HepG2 (cell line): ENCODE measurements around the gene ORC3. TPM values are rescaled to one million over a fixed set of nuclear protein-coding genes. Genes with fewer than 3 reads are reported as not detected.

Source experiments
- KAT8 ChIP-seq: IDR thresholded peaks from 2 replicates; pipeline ENCODE4 v1.6.1; 2016; ENCODE audit warnings: missing genetic modification reagents, missing compliant biosample characterization
- NFE2L1 ChIP-seq: sonication (generic); formaldehyde crosslinking; IDR thresholded peaks from 2 replicates; pipeline ENCODE4 v1.4.0; 2020; ENCODE audit warnings: missing genetic modification reagents, mild to moderate bottlenecking, borderline replicate concordance
- NFIC ChIP-seq: IDR thresholded peaks from 2 replicates; pipeline ENCODE4 v1.6.1; 2012; ENCODE audit warnings: mild to moderate bottlenecking, low read length, inconsistent platforms
- SIX1 ChIP-seq: sonication (generic); formaldehyde crosslinking; IDR thresholded peaks from 2 replicates; pipeline ENCODE4 v1.4.0; 2020; ENCODE audit warnings: missing genetic modification reagents, borderline replicate concordance
- ZNF10 ChIP-seq: sonication (generic); formaldehyde crosslinking; IDR thresholded peaks from 2 replicates; pipeline ENCODE4 v1.4.0; 2020; ENCODE audit warnings: mild to moderate bottlenecking, low read depth, missing genetic modification reagents, borderline replicate concordance
- ZNF430 ChIP-seq: sonication (generic); formaldehyde crosslinking; IDR thresholded peaks from 2 replicates; pipeline ENCODE4 v1.9.0; 2021; ENCODE audit warnings: mild to moderate bottlenecking, missing genetic modification reagents
- ZNF556 ChIP-seq: sonication (generic); formaldehyde crosslinking; IDR thresholded peaks from 2 replicates; pipeline ENCODE4 v1.4.0; 2020; ENCODE audit warnings: mild to moderate bottlenecking, missing genetic modification reagents, borderline replicate concordance
- ZNF761 ChIP-seq: sonication (generic); formaldehyde crosslinking; conservative IDR thresholded peaks from 2 replicates; pipeline ENCODE4 v1.4.0; 2020; ENCODE audit warnings: mild to moderate bottlenecking, missing genetic modification reagents
- polyA plus RNA-seq, 8 experiments: library from polyadenylated mRNA; depleted of rRNA in 3 of 8; stranded (reverse) in 7 of 8; unstranded in 1 of 8; fragments of >200 nt; fragmentation: Illumina TruSeq in 4 of 8; extraction: Trizol in 4 of 8; gene quantifications; 2 replicates each; pipeline versions ENCODE4 v1.2.1 to v1.2.3, GENCODE V29; 2011 to 2016; ENCODE audit warnings: low read depth in 4 of 8, missing spikeins in 1 of 8, mixed read lengths in 1 of 8; ENCODE audit not compliant: insufficient read depth in 1 of 8
- total RNA-seq, 5 experiments: library from RNA; depleted of rRNA; stranded (reverse); fragments of >200 nt; fragmentation: Illumina TruSeq; extraction: Trizol; gene quantifications; 2 replicates each; pipeline ENCODE4 v1.2.3, GENCODE V29; 2016; ENCODE audit warnings: low read depth in 1 of 5
- TF ChIP-seq, protein P1 (sequence below): sonication (generic); formaldehyde crosslinking; IDR thresholded peaks from 2 replicates; pipeline ENCODE4 v1.5.1; 2020; ENCODE audit warnings: mild to moderate bottlenecking, missing genetic modification reagents, borderline replicate concordance
- TF ChIP-seq, protein P2 (sequence below), 2 experiments: fragments of 450-650 bp in 1 of 2; sonication (generic) in 1 of 2; formaldehyde crosslinking in 1 of 2; IDR thresholded peaks; 2 replicates each; pipeline versions ENCODE4 v1.6.1 to v1.8.0; 2016 to 2022; ENCODE audit warnings: antibody characterized with exemption in 1 of 2, mild to moderate bottlenecking in 1 of 2, missing genetic modification reagents in 1 of 2
- TF ChIP-seq, protein P3 (sequence below): sonication (generic); formaldehyde crosslinking; IDR thresholded peaks from 2 replicates; pipeline ENCODE4 v1.5.1; 2020; ENCODE audit warnings: mild to moderate bottlenecking, missing genetic modification reagents, borderline replicate concordance

The ORC3 gene
- total and polyA plus RNA-seq, 2 of the 13 experiments (the other 11 are each of a cell fraction or from before 2014, with no cell fraction given) = 21.8 to 43.5 TPM

DNA sequence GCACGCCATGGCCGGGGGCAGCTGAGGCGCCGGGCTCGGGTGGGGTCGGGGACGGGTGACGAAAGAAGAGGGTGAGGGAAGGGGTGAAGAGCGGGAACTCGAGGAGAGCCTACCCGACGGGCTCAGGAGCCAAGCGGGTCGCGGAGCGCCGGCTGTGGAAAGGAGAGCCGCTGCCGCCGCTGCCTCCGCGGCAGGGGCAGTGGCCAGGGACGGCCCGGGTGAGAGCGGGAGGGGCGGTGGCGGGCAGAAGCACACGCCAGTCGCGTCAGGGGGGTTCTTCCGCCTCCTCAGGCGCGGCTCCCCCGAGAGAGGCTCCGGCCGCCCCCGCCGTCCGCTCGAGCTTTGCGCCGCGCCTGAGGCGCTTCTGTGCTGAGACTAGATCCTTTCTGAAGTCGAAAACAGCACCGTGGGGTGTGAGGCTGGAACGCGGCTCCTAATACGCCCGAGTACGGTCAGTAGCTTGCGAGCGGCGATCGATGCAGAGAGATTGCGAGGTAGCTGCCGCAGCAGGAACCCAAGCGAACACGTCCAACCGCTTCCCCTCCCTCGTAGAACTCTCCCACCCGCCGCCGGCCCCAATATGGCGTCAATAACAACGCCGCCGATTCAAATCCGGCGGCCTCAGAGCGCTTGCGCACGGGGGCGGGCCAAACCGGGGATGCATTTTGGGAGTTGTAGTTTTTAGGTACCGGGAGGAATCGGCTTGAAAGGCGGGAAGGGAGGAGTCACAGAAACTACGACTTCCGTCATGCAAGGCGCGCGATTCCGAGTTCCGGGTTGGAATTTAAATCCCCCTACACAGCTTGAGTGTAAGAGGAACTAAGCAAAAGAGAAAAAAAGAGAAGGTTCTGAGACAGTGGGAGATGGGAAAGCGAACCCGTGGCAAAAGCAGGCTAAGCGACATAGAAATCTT, 112.0 kb downstream of the ORC3 start, which contains the start of gene AKIRIN2 (continued):
- TF ChIP-seq, protein P1, sequence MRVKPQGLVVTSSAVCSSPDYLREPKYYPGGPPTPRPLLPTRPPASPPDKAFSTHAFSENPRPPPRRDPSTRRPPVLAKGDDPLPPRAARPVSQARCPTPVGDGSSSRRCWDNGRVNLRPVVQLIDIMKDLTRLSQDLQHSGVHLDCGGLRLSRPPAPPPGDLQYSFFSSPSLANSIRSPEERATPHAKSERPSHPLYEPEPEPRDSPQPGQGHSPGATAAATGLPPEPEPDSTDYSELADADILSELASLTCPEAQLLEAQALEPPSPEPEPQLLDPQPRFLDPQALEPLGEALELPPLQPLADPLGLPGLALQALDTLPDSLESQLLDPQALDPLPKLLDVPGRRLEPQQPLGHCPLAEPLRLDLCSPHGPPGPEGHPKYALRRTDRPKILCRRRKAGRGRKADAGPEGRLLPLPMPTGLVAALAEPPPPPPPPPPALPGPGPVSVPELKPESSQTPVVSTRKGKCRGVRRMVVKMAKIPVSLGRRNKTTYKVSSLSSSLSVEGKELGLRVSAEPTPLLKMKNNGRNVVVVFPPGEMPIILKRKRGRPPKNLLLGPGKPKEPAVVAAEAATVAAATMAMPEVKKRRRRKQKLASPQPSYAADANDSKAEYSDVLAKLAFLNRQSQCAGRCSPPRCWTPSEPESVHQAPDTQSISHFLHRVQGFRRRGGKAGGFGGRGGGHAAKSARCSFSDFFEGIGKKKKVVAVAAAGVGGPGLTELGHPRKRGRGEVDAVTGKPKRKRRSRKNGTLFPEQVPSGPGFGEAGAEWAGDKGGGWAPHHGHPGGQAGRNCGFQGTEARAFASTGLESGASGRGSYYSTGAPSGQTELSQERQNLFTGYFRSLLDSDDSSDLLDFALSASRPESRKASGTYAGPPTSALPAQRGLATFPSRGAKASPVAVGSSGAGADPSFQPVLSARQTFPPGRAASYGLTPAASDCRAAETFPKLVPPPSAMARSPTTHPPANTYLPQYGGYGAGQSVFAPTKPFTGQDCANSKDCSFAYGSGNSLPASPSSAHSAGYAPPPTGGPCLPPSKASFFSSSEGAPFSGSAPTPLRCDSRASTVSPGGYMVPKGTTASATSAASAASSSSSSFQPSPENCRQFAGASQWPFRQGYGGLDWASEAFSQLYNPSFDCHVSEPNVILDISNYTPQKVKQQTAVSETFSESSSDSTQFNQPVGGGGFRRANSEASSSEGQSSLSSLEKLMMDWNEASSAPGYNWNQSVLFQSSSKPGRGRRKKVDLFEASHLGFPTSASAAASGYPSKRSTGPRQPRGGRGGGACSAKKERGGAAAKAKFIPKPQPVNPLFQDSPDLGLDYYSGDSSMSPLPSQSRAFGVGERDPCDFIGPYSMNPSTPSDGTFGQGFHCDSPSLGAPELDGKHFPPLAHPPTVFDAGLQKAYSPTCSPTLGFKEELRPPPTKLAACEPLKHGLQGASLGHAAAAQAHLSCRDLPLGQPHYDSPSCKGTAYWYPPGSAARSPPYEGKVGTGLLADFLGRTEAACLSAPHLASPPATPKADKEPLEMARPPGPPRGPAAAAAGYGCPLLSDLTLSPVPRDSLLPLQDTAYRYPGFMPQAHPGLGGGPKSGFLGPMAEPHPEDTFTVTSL (CRISPR knock-in tag) = peak; percentile 35; the same call in 1 of the 2 replicates
- TF ChIP-seq ZNF10 = no peak
- TF ChIP-seq, protein P2, sequence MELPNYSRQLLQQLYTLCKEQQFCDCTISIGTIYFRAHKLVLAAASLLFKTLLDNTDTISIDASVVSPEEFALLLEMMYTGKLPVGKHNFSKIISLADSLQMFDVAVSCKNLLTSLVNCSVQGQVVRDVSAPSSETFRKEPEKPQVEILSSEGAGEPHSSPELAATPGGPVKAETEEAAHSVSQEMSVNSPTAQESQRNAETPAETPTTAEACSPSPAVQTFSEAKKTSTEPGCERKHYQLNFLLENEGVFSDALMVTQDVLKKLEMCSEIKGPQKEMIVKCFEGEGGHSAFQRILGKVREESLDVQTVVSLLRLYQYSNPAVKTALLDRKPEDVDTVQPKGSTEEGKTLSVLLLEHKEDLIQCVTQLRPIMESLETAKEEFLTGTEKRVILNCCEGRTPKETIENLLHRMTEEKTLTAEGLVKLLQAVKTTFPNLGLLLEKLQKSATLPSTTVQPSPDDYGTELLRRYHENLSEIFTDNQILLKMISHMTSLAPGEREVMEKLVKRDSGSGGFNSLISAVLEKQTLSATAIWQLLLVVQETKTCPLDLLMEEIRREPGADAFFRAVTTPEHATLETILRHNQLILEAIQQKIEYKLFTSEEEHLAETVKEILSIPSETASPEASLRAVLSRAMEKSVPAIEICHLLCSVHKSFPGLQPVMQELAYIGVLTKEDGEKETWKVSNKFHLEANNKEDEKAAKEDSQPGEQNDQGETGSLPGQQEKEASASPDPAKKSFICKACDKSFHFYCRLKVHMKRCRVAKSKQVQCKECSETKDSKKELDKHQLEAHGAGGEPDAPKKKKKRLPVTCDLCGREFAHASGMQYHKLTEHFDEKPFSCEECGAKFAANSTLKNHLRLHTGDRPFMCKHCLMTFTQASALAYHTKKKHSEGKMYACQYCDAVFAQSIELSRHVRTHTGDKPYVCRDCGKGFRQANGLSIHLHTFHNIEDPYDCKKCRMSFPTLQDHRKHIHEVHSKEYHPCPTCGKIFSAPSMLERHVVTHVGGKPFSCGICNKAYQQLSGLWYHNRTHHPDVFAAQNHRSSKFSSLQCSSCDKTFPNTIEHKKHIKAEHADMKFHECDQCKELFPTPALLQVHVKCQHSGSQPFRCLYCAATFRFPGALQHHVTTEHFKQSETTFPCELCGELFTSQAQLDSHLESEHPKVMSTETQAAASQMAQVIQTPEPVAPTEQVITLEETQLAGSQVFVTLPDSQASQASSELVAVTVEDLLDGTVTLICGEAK (IDR thresholded peaks at IDR 0.05) = no peak
- TF ChIP-seq, protein P2 (CRISPR knock-in tag; IDR thresholded peaks at IDR 0.05) = no peak
- no peak for TF ChIP-seq NFE2L1 (CRISPR knock-in tag)
- TF ChIP-seq ZNF761 = 0 out of 2 replicates have a peak, but pooled peaks have one; percentile 18
- peak; percentile 52; the same call in 1 of the 2 replicates for TF ChIP-seq NFIC
- peak; percentile 85 for TF ChIP-seq KAT8 (CRISPR knock-in tag)
- TF ChIP-seq ZNF430 (CRISPR knock-in tag) = peak; percentile 46; the same call in 1 of the 2 replicates
- TF ChIP-seq, protein P3, sequence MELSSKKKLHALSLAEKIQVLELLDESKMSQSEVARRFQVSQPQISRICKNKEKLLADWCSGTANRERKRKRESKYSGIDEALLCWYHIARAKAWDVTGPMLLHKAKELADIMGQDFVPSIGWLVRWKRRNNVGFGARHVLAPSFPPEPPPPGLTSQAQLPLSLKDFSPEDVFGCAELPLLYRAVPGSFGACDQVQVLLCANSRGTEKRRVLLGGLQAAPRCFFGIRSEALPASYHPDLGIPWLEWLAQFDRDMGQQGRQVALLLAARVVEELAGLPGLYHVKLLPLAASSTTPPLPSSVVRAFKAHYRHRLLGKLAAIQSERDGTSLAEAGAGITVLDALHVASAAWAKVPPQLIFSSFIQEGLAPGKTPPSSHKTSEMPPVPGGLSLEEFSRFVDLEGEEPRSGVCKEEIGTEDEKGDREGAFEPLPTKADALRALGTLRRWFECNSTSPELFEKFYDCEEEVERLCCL (CRISPR knock-in tag) = no peak
- no peak for TF ChIP-seq SIX1
- no peak for TF ChIP-seq ZNF556 (CRISPR knock-in tag)
